ENCODE measurements around the gene INTS14.

Gene INTS14

GRCh38 chr15:65646486-65646885 lies 35.6 kb upstream of the INTS14 start:
- Histone ChIP-seq H3K4me3 (ENCODE audit: insufficient read depth, low read depth, low read length, poor library complexity, severe bottlenecking) (no peak overlapping the region), H3K4me1 (ENCODE audit: control insufficient read depth, insufficient read depth, low read length, poor library complexity, severe bottlenecking) (no peaks in the 10 kb centered on the region), H3K27me3 (replicated peaks; ENCODE audit: control insufficient read depth, insufficient read depth, low read length, poor library complexity, severe bottlenecking) (no peaks in the 10 kb centered on the region), H3K36me3 (ENCODE audit: control insufficient read depth, insufficient read depth, low read length) (no peaks in the 10 kb centered on the region), H3K9me3 (ENCODE audit: control insufficient read depth, low read length) (no peaks in the 10 kb centered on the region), H3K27ac (ENCODE audit: insufficient read depth, low read length, poor library complexity, severe bottlenecking) (no peak overlapping the region)
- no peak for DNase-seq

- no peak overlapping the region for H3K4me3 ChIP-seq (ENCODE audit: insufficient read depth, low read depth, low read length, poor library complexity, severe bottlenecking)
- H3K27me3 ChIP-seq (replicated peaks; ENCODE audit: control insufficient read depth, insufficient read depth, low read length, poor library complexity, severe bottlenecking), result no peaks in the 10 kb centered on the region
- no peaks in the 10 kb centered on the region for H3K4me1 ChIP-seq (ENCODE audit: control insufficient read depth, insufficient read depth, low read length, poor library complexity, severe bottlenecking)
- H3K27ac ChIP-seq (ENCODE audit: insufficient read depth, low read length, poor library complexity, severe bottlenecking), result no peak overlapping the region
- H3K9me3 ChIP-seq (ENCODE audit: control insufficient read depth, low read length), result no peaks in the 10 kb centered on the region
- no peaks in the 10 kb centered on the region for H3K36me3 ChIP-seq (ENCODE audit: control insufficient read depth, insufficient read depth, low read length)
- DNase-seq, result no peak
These were observed 34.5 kb upstream of the INTS14 start for GRCh38 chr15:65645392-65645791.

DNA sequence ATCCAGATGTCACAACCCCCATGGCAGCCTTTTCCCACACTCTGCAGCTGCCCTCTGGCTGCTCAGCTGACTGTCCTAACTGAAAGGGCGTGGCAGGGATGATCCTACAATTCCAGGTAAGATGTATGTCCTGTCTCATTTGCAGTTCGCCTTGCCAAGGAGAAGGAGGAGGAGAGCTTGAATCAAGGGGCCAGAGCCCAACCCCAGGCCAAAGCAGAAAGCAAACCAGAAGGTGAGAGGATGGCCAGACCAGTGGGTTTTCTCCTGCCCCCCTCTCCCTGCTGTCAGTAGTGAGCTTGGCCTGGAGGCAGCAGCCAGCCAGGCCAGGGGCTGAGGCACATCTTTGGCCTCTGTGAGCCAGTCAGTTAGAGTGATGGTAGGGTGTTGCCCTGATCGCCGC lies 33.4 kb upstream of the INTS14 start:
- DNase-seq, result no peak
- no peak overlapping the region for H3K4me3 ChIP-seq (ENCODE audit: insufficient read depth, low read depth, low read length, poor library complexity, severe bottlenecking)
- no peaks in the 10 kb centered on the region for H3K27me3 ChIP-seq (replicated peaks; ENCODE audit: control insufficient read depth, insufficient read depth, low read length, poor library complexity, severe bottlenecking)
- no peak overlapping the region for H3K27ac ChIP-seq (ENCODE audit: insufficient read depth, low read length, poor library complexity, severe bottlenecking)
- H3K9me3 ChIP-seq (ENCODE audit: control insufficient read depth, low read length), result no peaks in the 10 kb centered on the region
- no peaks in the 10 kb centered on the region for H3K4me1 ChIP-seq (ENCODE audit: control insufficient read depth, insufficient read depth, low read length, poor library complexity, severe bottlenecking)
- H3K36me3 ChIP-seq (ENCODE audit: control insufficient read depth, insufficient read depth, low read length), result no peaks in the 10 kb centered on the region

- Histone ChIP-seq H3K9me3 (ENCODE audit: control insufficient read depth, low read length) (no peaks in the 10 kb centered on the region), H3K27me3 (replicated peaks; ENCODE audit: control insufficient read depth, insufficient read depth, low read length, poor library complexity, severe bottlenecking) (no peaks in the 10 kb centered on the region), H3K4me3 (ENCODE audit: insufficient read depth, low read depth, low read length, poor library complexity, severe bottlenecking) (no peak overlapping the region), H3K27ac (ENCODE audit: insufficient read depth, low read length, poor library complexity, severe bottlenecking) (no peak overlapping the region), H3K36me3 (ENCODE audit: control insufficient read depth, insufficient read depth, low read length) (no peaks in the 10 kb centered on the region), H3K4me1 (ENCODE audit: control insufficient read depth, insufficient read depth, low read length, poor library complexity, severe bottlenecking) (no peaks in the 10 kb centered on the region)
- no peak for DNase-seq
These were observed 31.7 kb upstream of the INTS14 start for GRCh38 chr15:65642594-65642993.

DNA sequence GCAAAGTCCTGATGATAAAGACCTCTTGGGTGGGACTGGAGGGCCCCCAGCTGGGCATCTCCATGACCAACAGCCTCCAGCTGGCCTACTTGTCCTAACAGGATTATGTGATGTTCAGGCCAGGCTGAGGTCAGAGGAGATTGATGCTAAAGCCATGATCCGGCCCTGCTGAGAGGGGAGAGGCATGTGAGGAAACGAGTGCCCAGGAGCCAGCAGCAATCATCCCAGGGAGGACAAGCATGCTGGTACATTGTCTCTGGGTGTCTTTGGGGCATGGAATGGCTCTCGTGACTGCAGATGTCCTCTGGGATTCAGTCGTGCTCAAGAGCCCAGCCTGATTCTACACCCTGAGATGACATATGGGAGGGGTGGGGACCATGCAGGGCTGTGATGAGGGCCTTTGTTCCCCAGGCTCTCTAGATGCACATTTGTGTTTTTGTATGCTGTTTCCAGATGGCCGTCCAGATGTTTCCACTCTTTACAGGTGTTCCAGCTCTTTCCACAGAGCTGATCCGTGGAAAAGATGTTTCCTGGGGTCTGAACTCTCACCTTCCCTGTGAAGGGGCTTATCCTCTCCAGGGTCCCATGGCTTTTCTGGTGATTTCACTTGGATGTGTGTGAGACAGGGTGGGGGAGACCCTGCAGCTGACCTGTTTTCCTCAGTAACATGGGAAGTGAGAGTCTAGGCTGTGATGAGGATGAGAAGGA lies 31.0 kb upstream of the INTS14 start:
- Histone ChIP-seq H3K4me1 (ENCODE audit: control insufficient read depth, insufficient read depth, low read length, poor library complexity, severe bottlenecking) (no peaks in the 10 kb centered on the region), H3K9me3 (ENCODE audit: control insufficient read depth, low read length) (no peaks in the 10 kb centered on the region), H3K4me3 (ENCODE audit: insufficient read depth, low read depth, low read length, poor library complexity, severe bottlenecking) (no peak overlapping the region), H3K27ac (ENCODE audit: insufficient read depth, low read length, poor library complexity, severe bottlenecking) (no peak overlapping the region), H3K27me3 (replicated peaks; ENCODE audit: control insufficient read depth, insufficient read depth, low read length, poor library complexity, severe bottlenecking) (no peaks in the 10 kb centered on the region), H3K36me3 (ENCODE audit: control insufficient read depth, insufficient read depth, low read length) (no peaks in the 10 kb centered on the region)
- no peak for DNase-seq

GRCh38 chr15:65639509-65639908 lies 28.6 kb upstream of the INTS14 start:
- Histone ChIP-seq H3K4me1 (ENCODE audit: control insufficient read depth, insufficient read depth, low read length, poor library complexity, severe bottlenecking) (no peaks in the 10 kb centered on the region), H3K4me3 (ENCODE audit: insufficient read depth, low read depth, low read length, poor library complexity, severe bottlenecking) (no peak overlapping the region), H3K27ac (ENCODE audit: insufficient read depth, low read length, poor library complexity, severe bottlenecking) (no peak overlapping the region), H3K27me3 (replicated peaks; ENCODE audit: control insufficient read depth, insufficient read depth, low read length, poor library complexity, severe bottlenecking) (no peaks in the 10 kb centered on the region), H3K9me3 (ENCODE audit: control insufficient read depth, low read length) (no peaks in the 10 kb centered on the region), H3K36me3 (ENCODE audit: control insufficient read depth, insufficient read depth, low read length) (no peaks in the 10 kb centered on the region)
- DNase-seq, result no peak

DNA sequence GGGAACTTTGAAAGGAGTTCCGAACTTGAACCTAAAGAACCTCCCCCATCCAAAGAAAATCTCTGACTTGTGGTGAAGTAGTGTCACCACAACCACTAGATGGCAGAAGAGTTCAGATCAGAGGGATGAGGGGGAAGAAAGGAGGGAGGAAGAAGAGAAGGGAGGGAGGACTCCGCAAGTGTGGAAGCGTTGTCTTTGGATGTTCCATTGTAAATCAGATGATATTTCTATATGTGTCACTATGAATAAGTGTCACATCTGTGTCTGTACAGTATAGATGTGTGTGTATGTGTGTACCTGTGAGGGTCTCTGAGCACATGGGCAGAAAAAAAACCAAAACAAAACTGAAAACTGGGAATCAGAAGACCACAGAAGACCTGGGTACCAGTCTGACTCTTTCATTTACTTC lies 27.8 kb upstream of the INTS14 start:
- Histone ChIP-seq H3K27me3 (replicated peaks; ENCODE audit: control insufficient read depth, insufficient read depth, low read length, poor library complexity, severe bottlenecking) (no peaks in the 10 kb centered on the region), H3K4me1 (ENCODE audit: control insufficient read depth, insufficient read depth, low read length, poor library complexity, severe bottlenecking) (no peaks in the 10 kb centered on the region), H3K36me3 (ENCODE audit: control insufficient read depth, insufficient read depth, low read length) (no peaks in the 10 kb centered on the region), H3K9me3 (ENCODE audit: control insufficient read depth, low read length) (no peaks in the 10 kb centered on the region), H3K27ac (ENCODE audit: insufficient read depth, low read length, poor library complexity, severe bottlenecking) (no peak overlapping the region), H3K4me3 (ENCODE audit: insufficient read depth, low read depth, low read length, poor library complexity, severe bottlenecking) (no peak overlapping the region)
- DNase-seq, result peak in 1 of 3 donors; percentile 27

GRCh38 chr15:65638109-65638508 lies 27.2 kb upstream of the INTS14 start:
- no peak for DNase-seq
- H3K27ac ChIP-seq (ENCODE audit: insufficient read depth, low read length, poor library complexity, severe bottlenecking), result no peak overlapping the region
- no peaks in the 10 kb centered on the region for H3K36me3 ChIP-seq (ENCODE audit: control insufficient read depth, insufficient read depth, low read length)
- no peaks in the 10 kb centered on the region for H3K4me1 ChIP-seq (ENCODE audit: control insufficient read depth, insufficient read depth, low read length, poor library complexity, severe bottlenecking)
- H3K27me3 ChIP-seq (replicated peaks; ENCODE audit: control insufficient read depth, insufficient read depth, low read length, poor library complexity, severe bottlenecking), result no peaks in the 10 kb centered on the region
- H3K4me3 ChIP-seq (ENCODE audit: insufficient read depth, low read depth, low read length, poor library complexity, severe bottlenecking), result no peak overlapping the region
- H3K9me3 ChIP-seq (ENCODE audit: control insufficient read depth, low read length), result no peaks in the 10 kb centered on the region

- Histone ChIP-seq H3K4me1 (ENCODE audit: control insufficient read depth, insufficient read depth, low read length, poor library complexity, severe bottlenecking) (no peaks in the 10 kb centered on the region), H3K27me3 (replicated peaks; ENCODE audit: control insufficient read depth, insufficient read depth, low read length, poor library complexity, severe bottlenecking) (no peaks in the 10 kb centered on the region), H3K27ac (ENCODE audit: insufficient read depth, low read length, poor library complexity, severe bottlenecking) (no peak overlapping the region), H3K4me3 (ENCODE audit: insufficient read depth, low read depth, low read length, poor library complexity, severe bottlenecking) (no peak overlapping the region), H3K36me3 (ENCODE audit: control insufficient read depth, insufficient read depth, low read length) (no peaks in the 10 kb centered on the region), H3K9me3 (ENCODE audit: control insufficient read depth, low read length) (no peaks in the 10 kb centered on the region)
- DNase-seq, result no peak
These were observed 23.4 kb upstream of the INTS14 start for GRCh38 chr15:65634356-65634755.

DNA sequence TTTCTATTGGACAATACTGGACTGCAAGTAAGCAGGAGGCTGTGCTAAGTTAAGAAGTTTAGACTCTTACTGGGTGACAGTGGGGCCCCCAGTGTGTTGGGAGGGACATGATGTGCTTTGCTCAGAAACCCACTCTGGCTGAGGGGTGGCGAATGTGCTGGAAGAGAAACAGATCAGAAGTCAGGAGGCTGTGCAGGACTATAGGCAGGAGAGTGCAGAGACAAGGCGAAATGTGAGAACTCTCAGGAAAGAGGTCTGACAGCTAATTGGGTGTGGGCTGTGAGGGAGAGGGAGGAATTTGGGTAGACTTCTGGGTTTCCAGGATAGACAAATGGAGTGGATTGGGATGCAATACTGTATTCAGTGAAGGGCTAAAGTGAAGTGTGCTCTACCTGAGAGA lies 22.8 kb upstream of the INTS14 start:
- H3K27me3 ChIP-seq (replicated peaks; ENCODE audit: control insufficient read depth, insufficient read depth, low read length, poor library complexity, severe bottlenecking), result no peaks in the 10 kb centered on the region
- no peak for DNase-seq
- no peak overlapping the region for H3K4me3 ChIP-seq (ENCODE audit: insufficient read depth, low read depth, low read length, poor library complexity, severe bottlenecking)
- no peak overlapping the region for H3K27ac ChIP-seq (ENCODE audit: insufficient read depth, low read length, poor library complexity, severe bottlenecking)
- H3K9me3 ChIP-seq (ENCODE audit: control insufficient read depth, low read length), result no peaks in the 10 kb centered on the region
- H3K4me1 ChIP-seq (ENCODE audit: control insufficient read depth, insufficient read depth, low read length, poor library complexity, severe bottlenecking), result no peaks in the 10 kb centered on the region
- no peaks in the 10 kb centered on the region for H3K36me3 ChIP-seq (ENCODE audit: control insufficient read depth, insufficient read depth, low read length)

Data from effector memory CD4-positive, alpha-beta T cell (primary cell).